Sigmoid colon (tissue), 7 donors: ENCODE measurements around the gene OR11L1. TPM values are rescaled to one million over a fixed set of nuclear protein-coding genes. Genes with fewer than 3 reads are reported as not detected.

ENCODE experiments used
- DNase-seq: peaks from one replicate; pipeline ENCODE4 v3.0.0-alpha.2; 2019
- H3K27ac ChIP-seq, 4 donors: fragments of 200-600 bp; sonication (generic); one replicate each; pipeline ENCODE4 v1.5.1; 2016 to 2019; ENCODE audit warnings: mild to moderate bottlenecking in 1 of 4
- H3K27me3 ChIP-seq, 3 donors: fragments of 200-600 bp; sonication (generic); one replicate each; pipeline ENCODE4 v1.5.1; 2019; ENCODE audit warnings: mild to moderate bottlenecking in 1 of 3
- H3K36me3 ChIP-seq, 4 donors: fragments of 200-600 bp; sonication (generic); one replicate each; pipeline ENCODE4 v1.5.1; 2016 to 2019
- H3K4me1 ChIP-seq, 4 donors: fragments of 200-600 bp; sonication (generic); one replicate each; pipeline ENCODE4 v1.5.1; 2017 to 2019
- H3K4me3 ChIP-seq, 4 donors: fragments of 200-600 bp; sonication (generic); one replicate each; pipeline ENCODE4 v1.5.1; 2017 to 2019; ENCODE audit warnings: mild to moderate bottlenecking in 2 of 4, moderate library complexity in 1 of 4
- H3K9me3 ChIP-seq, 4 donors: fragments of 200-600 bp in 3 of 4; sonication (generic) in 3 of 4; one replicate each; pipeline versions ENCODE4 v1.5.1 to v1.6.1; 2013 to 2019
- EP300 ChIP-seq, 4 donors: sonication (generic); formaldehyde crosslinking; IDR thresholded peaks; one replicate each; pipeline ENCODE4 v1.6.1; 2017; ENCODE audit warnings: antibody characterized with exemption in 4 of 4
- POLR2A ChIP-seq, 2 donors: fragments of 450-650 bp; IDR thresholded peaks; one replicate each; pipeline ENCODE4 v1.6.1; 2016; ENCODE audit warnings: antibody characterized with exemption in 2 of 2, mild to moderate bottlenecking in 2 of 2, moderate library complexity in 2 of 2
- POLR2AphosphoS5 ChIP-seq, 4 donors: sonication (generic); formaldehyde crosslinking; IDR thresholded peaks; one replicate each; pipeline ENCODE4 v1.6.1; 2017; ENCODE audit warnings: antibody characterized with exemption in 4 of 4
- WGBS, 2 donors: extraction: QIAGEN DNeasy Blood & Tissue Kit; methylation state at CpG; one replicate each; pipeline ENCODE4 v1.1.7; 2013; 5-methylcytosine and 5-hydroxymethylcytosine counted together
- intact Hi-C: fragments of 100-400 bp; cut with DNase I; formaldehyde crosslinking; loops from one replicate; pipeline ENCODE4 v1.15.1; 2023
- polyA plus RNA-seq, 3 donors: library from polyadenylated mRNA; stranded (reverse); fragments of 200-250 nt; gene quantifications; one replicate each; pipeline ENCODE4 v1.2.3, GENCODE V29; 2013
- total RNA-seq, 4 donors: library from RNA; depleted of rRNA; stranded (reverse); fragments of >200 nt; gene quantifications; one replicate each; pipeline ENCODE4 v1.1.0, GENCODE V29; 2016
- TF ChIP-seq, protein P1 (sequence below), 4 experiments: fragments of 450-650 bp in 3 of 4; fragments of 200-600 bp in 1 of 4; IDR thresholded peaks; one replicate each; pipeline ENCODE4 v1.5.1; 2016 to 2019; ENCODE audit warnings: antibody characterized with exemption in 4 of 4, mild to moderate bottlenecking in 3 of 4, moderate library complexity in 2 of 4
- donor health status: healthy with polysubstance abuse.
- donor health status: Bipolar disorder and iron deficiency.
- donor health status: healthy.

OR11L1 gene
- total and polyA plus RNA-seq, 7 donors, result not detected

DNA sequence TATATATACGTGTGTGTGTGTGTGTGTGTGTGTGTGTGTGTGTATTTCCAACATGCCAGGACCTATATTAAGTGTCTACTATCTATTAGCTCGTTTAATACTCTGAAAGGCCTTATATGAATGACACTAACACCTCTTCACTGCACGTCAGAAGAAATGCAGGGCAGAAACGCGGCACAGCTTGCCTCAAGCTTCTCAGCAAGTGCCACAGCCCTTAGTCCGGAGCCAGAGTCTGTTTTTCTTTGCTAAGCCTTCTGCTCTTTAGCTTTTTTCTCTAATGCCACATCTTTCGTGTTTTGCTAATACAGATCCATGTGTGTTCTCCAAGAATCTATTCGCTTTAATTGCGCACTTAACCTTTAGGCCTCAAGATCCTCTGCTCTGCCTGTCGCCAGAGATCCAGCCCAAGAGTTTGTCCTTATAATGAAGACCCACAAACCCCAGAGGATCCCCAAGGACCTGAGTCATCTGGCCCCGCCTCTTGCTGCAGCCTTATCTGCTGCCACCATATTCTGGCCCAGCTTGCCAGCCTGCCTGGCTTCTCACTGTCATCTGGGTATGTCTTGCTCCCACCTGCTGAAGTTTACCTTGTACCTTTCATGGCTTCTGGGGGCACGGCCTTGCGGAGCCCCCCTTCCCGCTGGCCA lies 13.3 kb upstream of the OR11L1 start:
- Histone ChIP-seq H3K27ac (no peak overlapping the region), H3K4me1 (peaks cover 0 to 15% (median 10%) of the 10 kb centered on the region in 4 donors), H3K36me3 (no peaks in the 10 kb centered on the region), H3K27me3 (peaks cover 6 to 31% (median 17%) of the 10 kb centered on the region in 3 donors), H3K4me3 (no peak overlapping the region), H3K9me3 (no peaks in the 10 kb centered on the region)
- DNase-seq, result no peak
- no peak for TF ChIP-seq EP300 (IDR thresholded peaks at IDR 0.05)
- TF ChIP-seq, protein P1, sequence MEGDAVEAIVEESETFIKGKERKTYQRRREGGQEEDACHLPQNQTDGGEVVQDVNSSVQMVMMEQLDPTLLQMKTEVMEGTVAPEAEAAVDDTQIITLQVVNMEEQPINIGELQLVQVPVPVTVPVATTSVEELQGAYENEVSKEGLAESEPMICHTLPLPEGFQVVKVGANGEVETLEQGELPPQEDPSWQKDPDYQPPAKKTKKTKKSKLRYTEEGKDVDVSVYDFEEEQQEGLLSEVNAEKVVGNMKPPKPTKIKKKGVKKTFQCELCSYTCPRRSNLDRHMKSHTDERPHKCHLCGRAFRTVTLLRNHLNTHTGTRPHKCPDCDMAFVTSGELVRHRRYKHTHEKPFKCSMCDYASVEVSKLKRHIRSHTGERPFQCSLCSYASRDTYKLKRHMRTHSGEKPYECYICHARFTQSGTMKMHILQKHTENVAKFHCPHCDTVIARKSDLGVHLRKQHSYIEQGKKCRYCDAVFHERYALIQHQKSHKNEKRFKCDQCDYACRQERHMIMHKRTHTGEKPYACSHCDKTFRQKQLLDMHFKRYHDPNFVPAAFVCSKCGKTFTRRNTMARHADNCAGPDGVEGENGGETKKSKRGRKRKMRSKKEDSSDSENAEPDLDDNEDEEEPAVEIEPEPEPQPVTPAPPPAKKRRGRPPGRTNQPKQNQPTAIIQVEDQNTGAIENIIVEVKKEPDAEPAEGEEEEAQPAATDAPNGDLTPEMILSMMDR (IDR thresholded peaks at IDR 0.05), result no peak
- TF ChIP-seq POLR2AphosphoS5 (IDR thresholded peaks at IDR 0.05), result no peak
- TF ChIP-seq POLR2A (IDR thresholded peaks at IDR 0.05), result no peak
- intact Hi-C loops, result no loop called here
- WGBS, 2 donors, result 81 to 84% methylated on average over 14 of the region's 14 CpGs

DNA sequence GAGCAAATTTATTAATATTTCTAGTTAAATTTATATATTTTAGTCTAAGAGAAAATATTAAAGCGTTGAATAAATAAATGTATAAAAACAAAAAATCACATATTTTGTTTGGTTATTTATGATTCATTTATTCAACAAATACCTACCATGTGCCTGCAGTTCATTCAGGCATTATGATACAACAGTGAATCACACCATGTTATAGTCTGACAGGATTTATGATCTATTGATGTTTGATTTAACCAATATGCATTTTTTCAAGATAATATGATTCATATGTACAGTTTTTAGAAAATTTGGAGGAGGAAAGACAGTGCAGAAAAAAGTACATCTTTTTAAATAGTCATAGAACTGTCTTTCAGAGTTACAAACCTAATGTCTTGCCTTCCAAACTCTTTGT lies 7.9 kb upstream of the OR11L1 start:
- 86 to 94% methylated on average over 1 of the region's 1 CpG for WGBS, 2 donors
- Histone ChIP-seq H3K36me3 (no peaks in the 10 kb centered on the region), H3K9me3 (no peaks in the 10 kb centered on the region), H3K4me3 (no peak overlapping the region), H3K27ac (no peak overlapping the region), H3K27me3 (no peaks in the 10 kb centered on the region), H3K4me1 (no peaks in the 10 kb centered on the region)
- TF ChIP-seq EP300 (IDR thresholded peaks at IDR 0.05) (no peak), POLR2A (IDR thresholded peaks at IDR 0.05) (no peak), POLR2AphosphoS5 (IDR thresholded peaks at IDR 0.05) (no peak)
- TF ChIP-seq, protein P1 (IDR thresholded peaks at IDR 0.05), result no peak
- intact Hi-C loops, result no loop called here
- no peak for DNase-seq

DNA sequence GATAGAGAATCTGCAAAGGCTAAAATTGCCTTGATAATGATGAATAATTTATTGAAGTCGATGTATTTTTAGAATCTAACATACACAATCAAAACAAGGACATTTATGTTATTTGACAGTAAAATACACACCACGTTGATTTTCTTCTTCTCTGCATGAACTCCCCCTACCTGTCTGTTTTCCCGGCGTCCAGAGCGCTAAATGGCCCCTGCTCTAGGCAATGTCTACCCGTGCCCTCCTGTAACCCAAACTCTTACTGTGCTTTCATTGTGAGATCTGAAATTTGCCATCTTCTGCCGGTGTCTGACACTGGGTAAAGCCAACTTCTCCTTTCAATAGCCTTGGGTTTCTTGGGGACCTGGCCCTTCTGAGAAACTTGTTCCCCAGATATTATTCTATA lies 6.7 kb upstream of the OR11L1 start:
- H3K27me3 ChIP-seq, result no peaks in the 10 kb centered on the region
- intact Hi-C loops, result no loop called here
- DNase-seq, result no peak

GRCh38 chr1:247845693-247846017 lies 4.0 kb upstream of the OR11L1 start:
- Histone ChIP-seq H3K9me3 (no peaks in the 10 kb centered on the region), H3K27ac (no peak overlapping the region), H3K4me3 (no peak overlapping the region), H3K27me3 (no peaks in the 10 kb centered on the region), H3K4me1 (no peaks in the 10 kb centered on the region), H3K36me3 (no peaks in the 10 kb centered on the region)
- no peak for DNase-seq
- 77 to 81% methylated on average over 5 of the region's 5 CpGs for WGBS, 2 donors
- intact Hi-C loops, result no loop called here
- TF ChIP-seq, protein P1 (IDR thresholded peaks at IDR 0.05), result no peak
- TF ChIP-seq POLR2A (IDR thresholded peaks at IDR 0.05) (no peak), EP300 (IDR thresholded peaks at IDR 0.05) (no peak), POLR2AphosphoS5 (IDR thresholded peaks at IDR 0.05) (no peak)

More for the DNA sequence above, 6.7 kb upstream of the OR11L1 start:
- Histone ChIP-seq H3K9me3 (no peaks in the 10 kb centered on the region), H3K4me1 (no peaks in the 10 kb centered on the region), H3K4me3 (no peak overlapping the region), H3K27ac (no peak overlapping the region), H3K36me3 (no peaks in the 10 kb centered on the region)
- TF ChIP-seq POLR2AphosphoS5 (IDR thresholded peaks at IDR 0.05), result no peak
- TF ChIP-seq POLR2A (IDR thresholded peaks at IDR 0.05), result no peak
- TF ChIP-seq, protein P1 (IDR thresholded peaks at IDR 0.05), result no peak
- no peak for TF ChIP-seq EP300 (IDR thresholded peaks at IDR 0.05)
- 86 to 87% methylated on average over 7 of the region's 7 CpGs for WGBS, 2 donors
